DMS114 treated with DMSO at 0.1 percent for 48 hours (cell line): ENCODE measurements around the gene CD28.
"Not testable (repeated sequence)": the region's sequence is repeated elsewhere in the genome, so short reads cannot be mapped to it uniquely, and the experiment has no call there.

ENCODE experiments used
- DNase-seq: peaks from one replicate; lab custom pipeline; 2025; ENCODE audit not compliant: unreplicated experiment; lab: John Stamatoyannopoulos, UW

Gene CD28

GRCh38 chr2:203781151-203781550, 74.7 kb downstream of the CD28 start:
- DNase-seq: no peak

DNA sequence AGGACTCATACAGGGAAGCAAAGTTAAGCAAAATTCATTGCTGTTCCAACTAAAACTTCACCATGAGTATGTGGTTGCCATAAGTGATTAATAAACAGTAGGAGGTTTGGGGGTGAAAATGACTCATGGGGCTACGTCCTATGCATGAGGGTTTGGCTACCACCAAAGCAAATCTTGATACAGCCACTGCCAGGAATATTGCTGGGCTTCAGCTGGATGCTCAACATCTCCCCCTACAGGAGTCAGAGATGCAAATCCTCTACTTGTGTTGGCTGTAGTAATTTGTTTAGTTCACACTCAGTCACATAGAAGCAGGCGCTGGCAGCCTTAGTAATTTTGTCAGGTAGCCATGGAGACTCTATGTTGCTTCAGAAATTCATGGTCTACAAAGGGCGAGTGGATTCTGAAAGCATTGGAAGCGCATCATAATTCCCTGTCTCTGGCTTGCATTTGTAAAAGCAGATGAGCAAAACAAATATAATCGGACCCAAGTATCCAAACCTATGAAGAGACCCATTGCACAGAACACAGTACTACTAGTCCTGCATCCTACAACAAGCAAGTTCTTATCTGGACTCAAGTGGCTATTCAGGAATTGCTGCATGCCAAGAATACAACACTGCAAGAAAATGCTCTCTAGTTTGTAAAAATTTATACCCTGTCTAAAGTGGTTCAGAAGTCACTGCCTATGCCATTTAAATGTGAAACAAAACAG, 76.0 kb downstream of the CD28 start:
- DNase-seq: peak; percentile 11

GRCh38 chr2:203783496-203784203, 77.2 kb downstream of the CD28 start:
- DNase-seq: no peak

DNA sequence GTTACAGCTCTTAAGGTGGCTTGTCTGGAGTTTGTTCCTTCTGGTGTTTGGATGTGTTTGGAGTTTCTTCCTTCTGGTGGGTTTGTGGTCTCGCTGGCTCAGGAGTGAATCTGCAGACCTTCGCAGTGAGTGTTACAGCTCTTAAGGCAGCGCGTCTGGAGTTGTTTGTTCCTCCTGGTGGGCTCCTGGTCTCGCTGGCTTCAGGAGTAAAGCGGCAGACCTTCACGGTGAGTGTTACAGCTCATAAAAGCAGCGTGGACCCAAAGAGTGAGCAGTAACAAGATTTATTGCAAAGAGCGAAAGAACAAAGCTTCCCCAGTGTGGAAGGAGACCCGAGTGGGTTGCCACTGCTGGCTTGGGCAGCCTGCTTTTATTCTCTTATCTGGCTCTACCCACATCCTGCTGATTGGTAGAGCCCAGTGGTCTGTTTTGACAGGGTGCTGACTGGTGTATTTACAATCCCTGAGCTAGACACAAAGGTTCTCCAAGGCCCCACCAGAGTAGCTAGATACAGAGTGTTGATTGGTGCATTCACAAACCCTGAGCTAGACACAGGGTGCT, 78.4 kb downstream of the CD28 start:
- not testable (repeated sequence) for DNase-seq

GRCh38 chr2:203785391-203786110, 79.1 kb downstream of the CD28 start:
- DNase-seq: not testable (repeated sequence)

DNA sequence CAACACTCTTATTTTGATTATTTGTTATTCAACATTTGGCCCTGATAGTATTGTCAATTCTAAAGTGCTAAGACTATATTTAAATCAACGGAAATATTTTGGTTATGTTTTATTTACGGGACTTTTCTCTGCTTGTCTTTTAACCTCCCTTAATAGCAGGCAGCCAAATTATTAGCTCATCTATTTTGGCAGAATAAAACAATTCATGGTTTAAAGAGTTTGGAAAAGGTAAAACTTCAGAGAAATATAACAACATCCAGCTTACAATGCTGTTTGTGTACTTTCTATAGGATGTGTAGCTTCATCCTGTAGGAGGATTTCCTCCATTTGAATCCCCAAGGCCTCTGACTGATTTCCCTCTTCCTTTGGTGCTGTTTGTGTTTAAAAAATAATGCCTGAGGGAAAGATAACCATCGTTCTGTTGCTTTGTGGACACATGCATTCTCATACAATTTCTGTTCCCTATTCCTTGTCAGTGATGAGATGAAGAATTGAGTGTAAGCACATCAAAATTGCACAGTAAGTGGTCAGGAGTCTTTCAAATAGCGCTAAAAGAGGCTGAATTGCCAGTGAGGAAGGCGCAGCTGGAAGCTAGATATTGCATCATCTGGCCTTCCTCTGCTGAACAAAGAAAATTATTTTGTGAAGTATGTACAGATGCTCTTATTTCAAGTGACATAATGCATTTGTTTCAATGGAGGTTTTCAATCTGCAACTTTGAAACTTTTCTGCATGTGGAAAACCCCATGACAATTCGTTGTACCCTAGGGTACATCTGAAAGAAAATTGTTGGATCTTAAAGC, 80.3 kb downstream of the CD28 start:
- no peak for DNase-seq

DNA sequence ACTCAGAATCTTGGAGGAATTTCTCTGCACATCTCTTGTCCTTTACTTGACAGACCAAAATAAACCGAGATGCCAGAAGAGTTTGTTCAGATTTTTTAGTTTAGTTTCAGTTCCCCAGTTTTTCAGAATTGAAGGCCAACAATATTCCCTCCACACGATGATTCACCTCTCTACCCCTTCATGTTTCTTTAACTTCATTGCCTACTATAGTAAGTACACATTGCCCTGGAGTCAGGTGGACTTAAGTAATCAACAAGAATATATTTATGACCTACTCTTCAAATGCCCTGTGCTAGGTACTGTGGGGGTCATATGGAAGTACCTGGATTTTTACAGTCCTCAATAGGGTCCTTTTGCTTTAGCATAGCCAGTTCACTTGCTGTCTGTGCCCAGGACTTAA, 81.5 kb downstream of the CD28 start:
- no peak for DNase-seq
